ENCODE data around the gene UPK3BL1. TPM values are rescaled to one million over a fixed set of nuclear protein-coding genes. Genes with fewer than 3 reads are reported as not detected.
A peak's percentile ranks its signal among the peaks of the same experiment; 100 is the strongest.
"Not testable (repeated sequence)": the region's sequence is repeated elsewhere in the genome, so short reads cannot be mapped to it uniquely, and the experiment has no call there.

UPK3BL1 gene
- total and polyA plus RNA-seq, 2 of the 4 experiments (the other 2 are of a cell fraction), result 1.6 to 21.1 TPM

- H3K23ac ChIP-seq (ENCODE audit: low read depth, low read length); H3K36me3 ChIP-seq (ENCODE audit: control insufficient read depth, insufficient read depth, low read length); H2BK5ac ChIP-seq (ENCODE audit: low read depth, low read length, poor library complexity, severe bottlenecking); H2BK120ac ChIP-seq (ENCODE audit: low read depth, low read length); H3K56ac ChIP-seq (ENCODE audit: extremely low read depth, insufficient read depth, low read length); ATAC-seq (ENCODE audit: low read depth); POLR2A ChIA-PET (ENCODE audit: unreplicated experiment); H3K4me2 ChIP-seq (ENCODE audit: low read depth, low read length); H3K9me3 ChIP-seq (ENCODE audit: control insufficient read depth, insufficient read depth, low read length); H2AFZ ChIP-seq (replicated peaks; ENCODE audit: low read length, poor library complexity); H4K8ac ChIP-seq (ENCODE audit: low read depth in 2 of 2, low read length in 2 of 2); H3K4ac ChIP-seq (ENCODE audit: low read depth, low read length); DNase-seq; H3K79me1 ChIP-seq (ENCODE audit: low read depth in 1 of 2, low read length in 2 of 2); H3K4me1 ChIP-seq (ENCODE audit: control insufficient read depth, insufficient read depth, low read length); dilution Hi-C loops (cut with HindIII; ENCODE audit: low sequenced_read_pairs, unreplicated experiment); H4K5ac ChIP-seq (ENCODE audit: low read depth, low read length); H3K27me3 ChIP-seq (ENCODE audit: control insufficient read depth, insufficient read depth, low read length); BruUV-seq (replicated peaks); H4K91ac ChIP-seq (ENCODE audit: insufficient read depth, low read depth, low read length); H3K9me1 ChIP-seq (ENCODE audit: insufficient read depth, low read length); H3K4me3 ChIP-seq (ENCODE audit: insufficient read depth, low read depth, low read length); H4K20me1 ChIP-seq (ENCODE audit: insufficient read depth, low read length); H2BK15ac ChIP-seq (ENCODE audit: low read depth, low read length); in situ Hi-C loops (cut with MboI; ENCODE audit: low sequenced_read_pairs); H3K9ac ChIP-seq (ENCODE audit: low read depth, low read length); H2AK5ac ChIP-seq (ENCODE audit: low read depth, low read length); H2AK9ac ChIP-seq (replicated peaks; ENCODE audit: low read depth, low read length, poor library complexity); H3K18ac ChIP-seq (ENCODE audit: low read depth, low read length); intact Hi-C loops (cut with micrococcal nuclease); H3K27ac ChIP-seq (ENCODE audit: insufficient read depth, low read length); CTCF ChIA-PET; H3K14ac ChIP-seq (replicated peaks; ENCODE audit: low read depth, low read length); H2BK20ac ChIP-seq (ENCODE audit: low read depth, low read length): not testable (repeated sequence)
- no CpG with 5 or more reads among the region's 10 CpGs for WGBS, 2 experiments (ENCODE audit: extremely low coverage in 2 of 2, insufficient read length in 1 of 2)
These were observed 46.6 kb downstream of the UPK3BL1 start for GRCh38 chr7:102596036-102596435.

GRCh38 chr7:102593637-102594334 is 48.8 kb downstream of the UPK3BL1 start:
- dilution Hi-C loops (cut with HindIII; ENCODE audit: low sequenced_read_pairs, unreplicated experiment), result not testable (repeated sequence)

More at GRCh38 chr7:102593637-102594334, 48.8 kb downstream of the UPK3BL1 start:
- peak; percentile 9 for ATAC-seq (ENCODE audit: low read depth)
- CTCF ChIA-PET; H2AK5ac ChIP-seq (ENCODE audit: low read depth, low read length); H4K91ac ChIP-seq (ENCODE audit: insufficient read depth, low read depth, low read length); H3K56ac ChIP-seq (ENCODE audit: extremely low read depth, insufficient read depth, low read length); BruUV-seq (replicated peaks); POLR2A ChIA-PET (ENCODE audit: unreplicated experiment); H3K9me1 ChIP-seq (ENCODE audit: insufficient read depth, low read length); H4K5ac ChIP-seq (ENCODE audit: low read depth, low read length); H2BK5ac ChIP-seq (ENCODE audit: low read depth, low read length, poor library complexity, severe bottlenecking); H3K23ac ChIP-seq (ENCODE audit: low read depth, low read length); in situ Hi-C loops (cut with MboI; ENCODE audit: low sequenced_read_pairs); H3K4ac ChIP-seq (ENCODE audit: low read depth, low read length); H3K4me3 ChIP-seq (ENCODE audit: insufficient read depth, low read depth, low read length); H3K4me2 ChIP-seq (ENCODE audit: low read depth, low read length); H4K8ac ChIP-seq (ENCODE audit: low read depth in 2 of 2, low read length in 2 of 2); H3K9me3 ChIP-seq (ENCODE audit: control insufficient read depth, insufficient read depth, low read length); H2BK120ac ChIP-seq (ENCODE audit: low read depth, low read length); intact Hi-C loops (cut with micrococcal nuclease); H2AFZ ChIP-seq (replicated peaks; ENCODE audit: low read length, poor library complexity); H3K27me3 ChIP-seq (ENCODE audit: control insufficient read depth, insufficient read depth, low read length); H3K36me3 ChIP-seq (ENCODE audit: control insufficient read depth, insufficient read depth, low read length); H2AK9ac ChIP-seq (replicated peaks; ENCODE audit: low read depth, low read length, poor library complexity); H3K18ac ChIP-seq (ENCODE audit: low read depth, low read length); H3K4me1 ChIP-seq (ENCODE audit: control insufficient read depth, insufficient read depth, low read length); H4K20me1 ChIP-seq (ENCODE audit: insufficient read depth, low read length); H3K14ac ChIP-seq (replicated peaks; ENCODE audit: low read depth, low read length); H3K27ac ChIP-seq (ENCODE audit: insufficient read depth, low read length); H3K79me1 ChIP-seq (ENCODE audit: low read depth in 1 of 2, low read length in 2 of 2); H3K9ac ChIP-seq (ENCODE audit: low read depth, low read length); H2BK20ac ChIP-seq (ENCODE audit: low read depth, low read length); DNase-seq; H2BK15ac ChIP-seq (ENCODE audit: low read depth, low read length): not testable (repeated sequence)
- no CpG with 5 or more reads among the region's 68 CpGs for WGBS, 2 experiments (ENCODE audit: extremely low coverage in 2 of 2, insufficient read length in 1 of 2)

All from IMR-90 (cell line).